Lower leg skin (tissue), 4 donors: Measurements from ENCODE around the gene ESPL1. TPM values are rescaled to one million over a fixed set of nuclear protein-coding genes. Genes with fewer than 3 reads are reported as not detected.

Experiments
- DNase-seq, 2 donors: peaks; one replicate each; pipeline ENCODE4 v3.0.0-alpha.2; 2019; ENCODE audit warnings: low spot score in 2 of 2
- H3K4me3 ChIP-seq: fragments of 200-600 bp; sonication (generic); 2 replicates; pipeline ENCODE4 v1.5.1; 2017; ENCODE audit warnings: mild to moderate bottlenecking, low read depth; ENCODE audit not compliant: poor library complexity, severe bottlenecking
- POLR2A ChIP-seq, 2 donors: fragments of 450-650 bp; IDR thresholded peaks; one replicate each; pipeline ENCODE4 v1.6.1; 2016 to 2017; ENCODE audit warnings: antibody characterized with exemption in 2 of 2, mild to moderate bottlenecking in 1 of 2, moderate library complexity in 1 of 2
- WGBS, 2 donors: methylation state at CpG; one replicate each; pipeline ENCODE4 v1.1.5; 2018; 5-methylcytosine and 5-hydroxymethylcytosine counted together
- intact Hi-C: fragments of 100-400 bp; cut with DNase I; formaldehyde crosslinking; loops from one replicate; pipeline ENCODE4 v1.15.0; 2023; ENCODE audit warnings: low total_unique reads
- total RNA-seq, 4 donors: library from RNA; depleted of rRNA; stranded (reverse); fragments of >200 nt; gene quantifications; one replicate each; pipeline ENCODE4 v1.1.0, GENCODE V29; 2016
- TF ChIP-seq, protein P1 (sequence below), 3 donors: fragments of 450-650 bp; IDR thresholded peaks; one replicate each; pipeline ENCODE4 v1.5.1; 2016; ENCODE audit warnings: antibody characterized with exemption in 3 of 3, mild to moderate bottlenecking in 3 of 3, moderate library complexity in 2 of 3

The ESPL1 gene
- total RNA-seq, 4 donors from 2014 or later, result 4.7 to 13.6 (median 5.8) TPM

GRCh38 chr12:53252349-53252916 lies 15.7 kb upstream of the ESPL1 start:
- intact Hi-C loops, result no loop called here
- TF ChIP-seq, protein P1, sequence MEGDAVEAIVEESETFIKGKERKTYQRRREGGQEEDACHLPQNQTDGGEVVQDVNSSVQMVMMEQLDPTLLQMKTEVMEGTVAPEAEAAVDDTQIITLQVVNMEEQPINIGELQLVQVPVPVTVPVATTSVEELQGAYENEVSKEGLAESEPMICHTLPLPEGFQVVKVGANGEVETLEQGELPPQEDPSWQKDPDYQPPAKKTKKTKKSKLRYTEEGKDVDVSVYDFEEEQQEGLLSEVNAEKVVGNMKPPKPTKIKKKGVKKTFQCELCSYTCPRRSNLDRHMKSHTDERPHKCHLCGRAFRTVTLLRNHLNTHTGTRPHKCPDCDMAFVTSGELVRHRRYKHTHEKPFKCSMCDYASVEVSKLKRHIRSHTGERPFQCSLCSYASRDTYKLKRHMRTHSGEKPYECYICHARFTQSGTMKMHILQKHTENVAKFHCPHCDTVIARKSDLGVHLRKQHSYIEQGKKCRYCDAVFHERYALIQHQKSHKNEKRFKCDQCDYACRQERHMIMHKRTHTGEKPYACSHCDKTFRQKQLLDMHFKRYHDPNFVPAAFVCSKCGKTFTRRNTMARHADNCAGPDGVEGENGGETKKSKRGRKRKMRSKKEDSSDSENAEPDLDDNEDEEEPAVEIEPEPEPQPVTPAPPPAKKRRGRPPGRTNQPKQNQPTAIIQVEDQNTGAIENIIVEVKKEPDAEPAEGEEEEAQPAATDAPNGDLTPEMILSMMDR (IDR thresholded peaks at IDR 0.05), result no peak
- no peak for TF ChIP-seq POLR2A (IDR thresholded peaks at IDR 0.05)
- peak; percentile 40 to 90 for DNase-seq
- peak overlapping the region; percentile 58 for H3K4me3 ChIP-seq
- WGBS, 2 donors, result 6% methylated on average over 17 to 19 of the region's 19 CpGs

DNA sequence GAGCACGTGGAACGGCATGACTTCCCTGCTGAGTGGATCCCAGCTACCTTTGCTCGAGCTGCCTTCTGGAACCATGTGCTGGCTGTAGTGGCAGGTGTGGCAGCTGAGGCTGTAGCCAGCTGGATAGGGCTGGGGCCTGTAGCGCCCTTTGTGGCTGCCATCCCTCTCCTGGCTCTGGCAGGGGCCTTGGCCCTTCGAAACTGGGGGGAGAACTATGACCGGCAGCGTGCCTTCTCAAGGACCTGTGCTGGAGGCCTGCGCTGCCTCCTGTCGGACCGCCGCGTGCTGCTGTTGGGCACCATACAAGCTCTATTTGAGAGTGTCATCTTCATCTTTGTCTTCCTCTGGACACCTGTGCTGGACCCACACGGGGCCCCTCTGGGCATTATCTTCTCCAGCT lies 14.8 kb upstream of the ESPL1 start:
- no peak for DNase-seq
- intact Hi-C loops, result no loop called here
- WGBS, 2 donors, result 80 to 92% methylated on average over 9 to 13 of the region's 13 CpGs
- TF ChIP-seq, protein P1 (IDR thresholded peaks at IDR 0.05), result no peak
- TF ChIP-seq POLR2A (IDR thresholded peaks at IDR 0.05), result no peak
- peak overlapping the region; percentile 58 for H3K4me3 ChIP-seq

DNA sequence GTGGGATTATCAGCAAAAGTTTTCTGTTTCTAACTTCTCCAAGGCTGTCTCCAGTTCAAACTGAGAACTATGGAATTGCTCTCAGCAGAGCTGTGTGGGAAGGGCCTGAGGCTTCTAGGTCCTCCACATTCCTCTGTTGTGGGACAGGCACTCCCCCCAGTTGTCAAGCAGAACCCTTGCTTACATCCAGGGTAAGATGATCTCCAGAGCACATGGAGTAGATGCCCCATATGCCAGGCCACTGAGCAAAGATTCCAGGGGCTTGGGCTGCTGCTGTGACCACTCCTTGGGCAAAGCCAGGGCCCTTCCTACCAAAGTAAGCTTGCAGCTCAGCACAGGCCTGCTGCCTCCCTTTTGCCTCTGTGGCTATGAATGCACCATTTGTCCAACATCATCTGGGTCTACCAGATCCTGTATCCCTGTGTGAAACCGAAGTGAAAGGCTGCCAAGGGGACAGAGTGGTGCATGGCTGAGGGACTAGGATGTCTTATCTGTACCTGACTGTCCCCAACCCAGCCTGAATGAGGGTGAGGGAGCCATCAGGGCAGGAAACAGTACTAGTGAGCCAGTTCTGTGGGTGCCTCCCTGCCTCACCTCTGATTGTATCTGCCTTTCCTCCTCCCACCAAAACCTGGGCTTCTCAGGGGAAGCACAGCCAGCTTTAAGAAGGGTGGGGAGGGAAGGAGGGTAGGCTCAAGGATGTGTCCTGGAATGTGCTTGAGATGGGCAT lies 13.1 kb upstream of the ESPL1 start:
- DNase-seq, result no peak
- WGBS, 2 donors, result 62 to 64% methylated on average over 1 of the region's 1 CpG
- H3K4me3 ChIP-seq, result no peak overlapping the region
- no peak for TF ChIP-seq POLR2A (IDR thresholded peaks at IDR 0.05)
- TF ChIP-seq, protein P1 (IDR thresholded peaks at IDR 0.05), result no peak
- intact Hi-C loops, result no loop called here

- H3K4me3 ChIP-seq, result no peak overlapping the region
- intact Hi-C loops, result no loop called here
- TF ChIP-seq POLR2A (IDR thresholded peaks at IDR 0.05), result no peak
- TF ChIP-seq, protein P1 (IDR thresholded peaks at IDR 0.05), result no peak
- no peak for DNase-seq
- WGBS, 2 donors, result 79 to 83% methylated on average over 3 of the region's 3 CpGs
These were observed 12.1 kb upstream of the ESPL1 start for GRCh38 chr12:53255996-53256395.

GRCh38 chr12:53258541-53259539 lies 9.3 kb upstream of the ESPL1 start:
- 74 to 76% methylated on average over 7 of the region's 7 CpGs for WGBS, 2 donors
- DNase-seq, result no peak
- TF ChIP-seq, protein P1 (IDR thresholded peaks at IDR 0.05), result no peak
- TF ChIP-seq POLR2A (IDR thresholded peaks at IDR 0.05), result no peak
- H3K4me3 ChIP-seq, result no peak overlapping the region
- intact Hi-C loops, result no loop called here
